Natural killer cell (primary cell): ENCODE measurements around the gene PPM1K. TPM values are rescaled to one million over a fixed set of nuclear protein-coding genes. Genes with fewer than 3 reads are reported as not detected.
A peak's percentile ranks its signal among the peaks of the same experiment; 100 is the strongest.

Experiments
- ATAC-seq, 3 donors: fragments of 150-1000 bp in 2 of 3; fragments of 200-7000 bp in 1 of 3; cut with Tn5 transposase; 1 replicate in 1 of 3; 2 replicates in 2 of 3; pipeline ENCODE4 v1.10.0; 2021; ENCODE audit warnings: mild to moderate bottlenecking in 2 of 3, moderate library complexity in 2 of 3
- DNase-seq, 2 donors: peaks; one replicate each; pipeline versions ENCODE4 v3.0.0 to v3.0.0-alpha.2; 2013 to 2021; ENCODE audit warnings: mixed read lengths in 1 of 2
- H3K27ac ChIP-seq: one replicate; pipeline ENCODE4 v1.5.1; 2013; ENCODE audit warnings: mild to moderate bottlenecking, low read length
- H3K27me3 ChIP-seq: one replicate; pipeline ENCODE4 v1.6.1; 2013; ENCODE audit warnings: low read length; ENCODE audit not compliant: control insufficient read depth, insufficient read depth
- H3K36me3 ChIP-seq: one replicate; pipeline ENCODE4 v1.6.1; 2013; ENCODE audit warnings: low read length; ENCODE audit not compliant: control insufficient read depth, insufficient read depth
- H3K4me1 ChIP-seq: one replicate; pipeline ENCODE4 v1.6.1; 2013; ENCODE audit warnings: low read length; ENCODE audit not compliant: control insufficient read depth, insufficient read depth
- H3K4me3 ChIP-seq: one replicate; pipeline ENCODE4 v1.5.1; 2013; ENCODE audit warnings: low read length
- H3K9me3 ChIP-seq: one replicate; pipeline ENCODE4 v1.6.1; 2013; ENCODE audit warnings: low read length; ENCODE audit not compliant: control insufficient read depth, insufficient read depth
- H3K27ac Mint-ChIP-seq, 2 donors: one replicate each; pipeline ENCODE4 v1.8.0; 2022; ENCODE audit warnings: mild to moderate bottlenecking in 2 of 2, mixed read lengths in 2 of 2, moderate library complexity in 1 of 2
- H3K27me3 Mint-ChIP-seq, 2 donors: one replicate each; pipeline ENCODE4 v1.8.0; 2022; ENCODE audit warnings: low read depth in 2 of 2, mixed read lengths in 2 of 2
- H3K36me3 Mint-ChIP-seq: one replicate; pipeline ENCODE4 v1.8.0; 2022; ENCODE audit warnings: mixed read lengths
- H3K4me1 Mint-ChIP-seq, 2 donors: one replicate each; pipeline ENCODE4 v1.8.0; 2022; ENCODE audit warnings: mixed read lengths in 2 of 2
- H3K4me3 Mint-ChIP-seq: one replicate; pipeline ENCODE4 v1.8.0; 2022; ENCODE audit warnings: mild to moderate bottlenecking, moderate library complexity, mixed read lengths
- H3K9me3 Mint-ChIP-seq, 2 donors: one replicate each; pipeline ENCODE4 v1.8.0; 2022; ENCODE audit warnings: mixed read lengths in 2 of 2
- WGBS: methylation state at CpG from one replicate; pipeline ENCODE4 v1.1.7; 2013; ENCODE audit warnings: missing lambda C conversion rate; ENCODE audit not compliant: insufficient coverage; 5-methylcytosine and 5-hydroxymethylcytosine counted together
- intact Hi-C: fragments of 100-400 bp; cut with micrococcal nuclease; formaldehyde crosslinking; loops from one replicate; pipeline ENCODE4 v1.14.2; 2022
- total RNA-seq, 4 donors: library from RNA; stranded (reverse); fragments of 120-200 nt in 1 of 4; gene quantifications; one replicate each; pipeline versions ENCODE4 v1.2.3 to v1.2.4, GENCODE V29; 2013 to 2022
- TF ChIP-seq, protein P1 (sequence below): fragments of 200-600 bp; IDR thresholded peaks from one replicate; pipeline ENCODE4 v1.8.0; 2022; ENCODE audit warnings: antibody characterized with exemption

The PPM1K gene
- total RNA-seq, 3 donors from 2014 or later (not counting 1 experiment from before 2014, with no cell fraction given): 68.0 to 76.8 (median 74.3) TPM

DNA sequence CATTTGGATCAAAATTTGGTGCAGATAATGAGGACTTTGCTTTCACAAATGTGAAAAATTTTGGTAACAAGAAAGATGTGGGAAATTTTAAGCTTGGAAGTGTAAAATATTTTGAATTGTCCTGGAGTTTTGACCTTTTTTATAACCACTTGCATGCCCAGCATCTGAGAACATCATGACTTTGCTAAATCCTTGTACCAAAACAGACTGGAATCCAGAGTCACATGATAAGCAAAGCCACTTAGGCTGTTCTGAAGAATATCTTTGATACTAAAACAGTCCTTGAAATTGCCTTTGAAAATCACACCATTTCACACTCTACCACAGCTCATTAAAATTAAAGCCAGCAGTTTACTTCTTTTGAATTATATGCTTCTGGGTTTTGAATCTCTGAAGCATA is 2.5 kb upstream of the PPM1K start:
- TF ChIP-seq, protein P1, sequence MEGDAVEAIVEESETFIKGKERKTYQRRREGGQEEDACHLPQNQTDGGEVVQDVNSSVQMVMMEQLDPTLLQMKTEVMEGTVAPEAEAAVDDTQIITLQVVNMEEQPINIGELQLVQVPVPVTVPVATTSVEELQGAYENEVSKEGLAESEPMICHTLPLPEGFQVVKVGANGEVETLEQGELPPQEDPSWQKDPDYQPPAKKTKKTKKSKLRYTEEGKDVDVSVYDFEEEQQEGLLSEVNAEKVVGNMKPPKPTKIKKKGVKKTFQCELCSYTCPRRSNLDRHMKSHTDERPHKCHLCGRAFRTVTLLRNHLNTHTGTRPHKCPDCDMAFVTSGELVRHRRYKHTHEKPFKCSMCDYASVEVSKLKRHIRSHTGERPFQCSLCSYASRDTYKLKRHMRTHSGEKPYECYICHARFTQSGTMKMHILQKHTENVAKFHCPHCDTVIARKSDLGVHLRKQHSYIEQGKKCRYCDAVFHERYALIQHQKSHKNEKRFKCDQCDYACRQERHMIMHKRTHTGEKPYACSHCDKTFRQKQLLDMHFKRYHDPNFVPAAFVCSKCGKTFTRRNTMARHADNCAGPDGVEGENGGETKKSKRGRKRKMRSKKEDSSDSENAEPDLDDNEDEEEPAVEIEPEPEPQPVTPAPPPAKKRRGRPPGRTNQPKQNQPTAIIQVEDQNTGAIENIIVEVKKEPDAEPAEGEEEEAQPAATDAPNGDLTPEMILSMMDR: no peak
- Mint-ChIP-seq H3K9me3 (no peaks in the 10 kb centered on the region), H3K36me3 (no peaks in the 10 kb centered on the region), H3K4me1 (peaks cover 33 to 38% of the 10 kb centered on the region in 2 donors), H3K4me3 (no peak overlapping the region), H3K27ac (peak overlapping the region; percentile 2 to 31), H3K27me3 (no peaks in the 10 kb centered on the region)
- ATAC-seq (no peak), DNase-seq (no peak)
- Histone ChIP-seq H3K4me1 (peaks cover 16% of the 10 kb centered on the region), H3K9me3 (no peaks in the 10 kb centered on the region), H3K4me3 (no peak overlapping the region), H3K27ac (no peak overlapping the region), H3K36me3 (no peaks in the 10 kb centered on the region), H3K27me3 (no peaks in the 10 kb centered on the region)
- intact Hi-C loops: loop anchor here (10.0 kb wide), 2 partner anchors 1008 to 1062 kb away; partner anchors contain the start of gene KLHL8

DNA sequence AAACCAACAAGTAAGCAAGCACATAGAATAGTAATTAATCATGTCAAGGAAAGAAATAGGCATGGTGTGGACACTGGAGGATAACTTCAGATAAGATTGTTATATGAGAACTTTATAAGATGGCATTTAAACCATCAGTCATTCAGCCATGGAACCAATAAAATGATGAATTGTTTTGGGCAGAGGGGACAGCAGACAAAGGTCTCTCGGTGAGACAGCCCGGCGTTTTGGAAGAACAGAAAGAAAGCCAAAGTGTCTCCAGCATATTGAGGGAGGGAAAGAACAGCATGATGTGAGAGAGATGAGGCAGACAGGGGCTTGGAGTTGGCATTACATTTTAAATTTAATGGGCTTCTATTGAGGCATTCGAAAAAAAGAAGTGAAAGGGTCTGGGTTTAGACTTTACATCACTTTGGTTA is 883 bp upstream of the PPM1K start:
- H3K27ac ChIP-seq: peak overlapping the region; percentile 96
- no peaks in the 10 kb centered on the region for H3K27me3 ChIP-seq
- Mint-ChIP-seq H3K27ac (peak overlapping the region; percentile 92 to 100), H3K36me3 (no peaks in the 10 kb centered on the region), H3K9me3 (no peaks in the 10 kb centered on the region), H3K4me1 (peaks cover 43 to 50% of the 10 kb centered on the region in 2 donors), H3K4me3 (peak overlapping the region; percentile 99), H3K27me3 (no peaks in the 10 kb centered on the region)
- intact Hi-C loops: loop anchor here (2.0 to 10.0 kb wide), 4 partner anchors 308 to 1060 kb away; partner anchors contain the start of genes HERC3, KLHL8 and TIGD2
- H3K9me3 ChIP-seq: no peaks in the 10 kb centered on the region
- no peak for DNase-seq
- H3K4me1 ChIP-seq: peaks cover 23% of the 10 kb centered on the region
- H3K36me3 ChIP-seq: no peaks in the 10 kb centered on the region
- ATAC-seq: no peak
- 52% methylated on average over 4 of the region's 4 CpGs for WGBS
- peak overlapping the region; percentile 85 for H3K4me3 ChIP-seq
- TF ChIP-seq, protein P1: no peak

DNA sequence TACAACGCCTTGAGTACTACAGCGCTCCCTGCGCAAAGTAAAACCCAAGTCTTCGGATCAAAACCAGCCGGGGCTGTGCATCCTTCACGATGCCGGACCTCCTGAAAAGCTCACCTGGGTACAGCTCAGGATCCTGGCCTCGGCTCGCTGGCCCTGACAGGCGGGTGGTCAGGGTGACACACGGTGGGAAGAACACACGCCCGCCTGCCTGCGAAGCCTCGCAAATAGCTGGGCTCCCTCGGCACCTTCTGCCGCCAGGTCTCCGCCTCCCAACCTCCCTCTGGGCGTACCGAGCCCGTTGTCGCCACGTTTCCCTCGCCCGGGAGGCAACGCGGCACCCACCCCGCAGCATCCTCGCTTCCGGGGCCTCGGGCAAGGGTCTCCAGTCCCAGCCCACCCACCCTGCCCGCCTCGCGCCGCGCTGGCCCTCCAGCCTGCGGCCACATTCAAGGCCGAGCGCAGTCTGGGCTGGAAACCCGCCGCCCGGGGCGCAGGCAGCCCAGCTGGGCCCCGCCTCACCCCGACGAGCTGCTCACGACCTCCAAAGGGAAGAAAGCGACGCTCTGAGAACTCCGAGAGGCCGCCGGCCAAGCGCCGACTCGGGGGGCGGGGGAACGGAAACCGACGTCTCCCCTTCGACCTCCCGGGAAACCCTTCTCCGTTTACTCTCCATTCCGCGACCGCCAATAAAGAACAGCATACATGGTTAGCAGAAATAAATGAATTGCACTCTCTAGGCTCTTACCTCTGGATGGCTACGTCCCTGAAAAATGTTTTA is 511 bp downstream of the PPM1K start:
- H3K27me3 ChIP-seq: no peaks in the 10 kb centered on the region
- DNase-seq (peak; percentile 64 to 86), ATAC-seq (peak; percentile 32 to 51 (median 35))
- Mint-ChIP-seq H3K4me1 (peaks cover 50 to 52% of the 10 kb centered on the region in 2 donors), H3K27me3 (no peaks in the 10 kb centered on the region), H3K36me3 (no peaks in the 10 kb centered on the region), H3K4me3 (peak overlapping the region; percentile 99), H3K27ac (peak overlapping the region; percentile 92 to 100), H3K9me3 (no peaks in the 10 kb centered on the region)
- H3K27ac ChIP-seq: peak overlapping the region; percentile 96
- under 1% methylated on average over 66 of the region's 66 CpGs for WGBS
- TF ChIP-seq, protein P1: no peak
- H3K36me3 ChIP-seq: no peaks in the 10 kb centered on the region
- intact Hi-C loops: loop anchor here (1.0 to 10.0 kb wide), 7 partner anchors 173 to 1277 kb away; partner anchors contain the start of genes HERC3, HERC5, KLHL8 and TIGD2
- peaks cover 26% of the 10 kb centered on the region for H3K4me1 ChIP-seq
- H3K9me3 ChIP-seq: no peaks in the 10 kb centered on the region
- peak overlapping the region; percentile 85 for H3K4me3 ChIP-seq
